Fibroblast of the conjunctiva (primary cell): Measurements from ENCODE around the gene MAP4K3.
"Not testable (repeated sequence)": the region's sequence is repeated elsewhere in the genome, so short reads cannot be mapped to it uniquely, and the experiment has no call there.

Experiments used
- DNase-seq: peaks from one replicate; pipeline ENCODE4 v3.0.0-alpha.2; 2010; ENCODE audit warnings: low read depth

Gene MAP4K3

GRCh38 chr2:39408351-39409136, 28.5 kb downstream of the MAP4K3 start:
- no peak for DNase-seq

DNA sequence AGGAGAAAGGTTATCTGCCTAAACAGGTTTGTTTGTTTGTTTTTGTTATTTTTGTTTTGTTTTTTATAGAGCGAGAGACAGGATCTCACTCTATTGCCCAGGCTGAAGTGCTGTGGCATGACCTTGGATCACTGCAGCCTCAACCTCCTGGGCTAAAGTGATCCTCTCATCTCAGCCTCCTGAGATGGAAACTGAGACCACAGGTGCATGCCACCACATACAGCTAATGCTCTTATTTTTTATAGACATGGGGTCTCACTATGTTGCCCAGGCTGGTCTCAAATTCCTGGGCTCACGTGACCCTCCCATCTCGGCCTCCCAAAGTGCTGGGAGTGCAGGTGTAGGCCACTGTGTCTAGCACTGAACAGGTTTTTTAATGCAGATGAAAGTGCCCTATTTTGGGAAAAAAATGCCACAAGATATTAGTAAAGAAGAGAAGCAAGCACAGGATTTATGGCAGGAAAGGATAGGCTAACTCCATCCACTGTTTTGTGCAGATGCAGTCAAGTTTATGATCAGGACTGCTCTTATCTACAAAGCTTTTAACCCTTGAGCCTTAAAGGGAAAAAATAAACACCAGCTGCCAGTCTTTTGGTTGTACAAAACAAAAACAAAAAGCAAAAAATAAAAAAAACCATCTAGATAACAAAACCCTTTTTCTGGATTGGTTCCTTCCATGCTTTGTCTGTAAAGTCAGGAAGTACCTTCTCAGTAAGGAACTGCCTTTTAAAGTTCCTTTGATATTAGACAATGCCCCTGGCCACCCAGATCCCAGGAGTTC, 29.4 kb downstream of the MAP4K3 start:
- no peak for DNase-seq

DNA sequence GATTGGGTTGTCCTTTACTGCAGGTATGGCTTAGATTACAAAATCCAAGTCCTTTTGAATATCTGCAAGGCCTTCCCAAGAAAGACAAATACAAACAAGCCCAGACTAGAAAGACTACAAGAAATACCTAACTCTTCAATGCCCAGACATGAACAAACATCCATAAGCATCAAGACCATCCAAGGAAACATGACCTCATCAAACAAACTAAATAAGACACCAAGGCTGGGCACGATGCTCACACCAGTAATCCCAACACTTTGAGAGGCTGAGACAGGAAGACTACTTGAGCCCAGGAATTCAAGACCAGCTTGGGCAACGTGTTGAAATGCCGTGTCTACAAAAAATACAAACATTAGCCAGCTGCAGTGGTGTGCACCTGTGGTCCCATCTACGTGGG, 31.7 kb downstream of the MAP4K3 start:
- DNase-seq: no peak

GRCh38 chr2:39403311-39403710, 33.8 kb downstream of the MAP4K3 start:
- DNase-seq: no peak

- no peak for DNase-seq
These were observed 35.8 kb downstream of the MAP4K3 start for GRCh38 chr2:39401319-39401718.

DNA sequence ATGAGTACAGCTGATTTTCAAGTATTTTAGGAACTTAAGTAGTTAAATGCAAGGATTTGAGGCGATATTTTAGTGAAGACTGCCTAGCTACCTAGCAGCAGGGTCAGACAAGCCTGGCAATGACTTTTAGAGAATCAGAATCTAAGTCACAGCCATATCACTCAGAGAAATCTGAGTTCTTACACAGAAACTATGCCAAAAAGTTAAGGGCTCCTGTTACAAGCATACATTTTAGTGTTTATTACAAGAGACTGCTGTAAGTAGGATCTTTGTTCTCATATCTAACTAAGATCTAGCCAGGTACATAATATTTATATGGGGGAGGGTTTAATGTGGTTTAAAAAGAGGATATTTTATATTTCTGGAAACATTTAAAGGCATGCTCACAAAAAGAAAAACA, 37.5 kb downstream of the MAP4K3 start:
- DNase-seq: no peak

DNA sequence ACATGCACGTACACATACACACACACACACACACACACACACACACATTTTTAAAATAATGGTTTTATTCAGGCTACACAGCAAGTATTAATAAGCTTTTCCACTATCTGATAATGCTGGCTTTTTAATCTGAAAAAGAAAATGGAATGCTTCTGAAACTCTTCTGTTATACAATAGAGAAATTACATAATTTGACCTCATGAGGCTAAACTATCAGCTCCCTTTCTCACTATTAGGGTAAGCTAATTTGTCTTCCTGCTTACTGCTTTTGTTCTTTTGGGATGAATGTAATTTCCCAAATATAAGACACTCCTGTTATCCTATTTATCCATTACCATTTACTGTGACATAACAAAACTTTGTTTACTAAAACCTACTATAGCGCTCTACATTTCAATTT, 41.8 kb downstream of the MAP4K3 start:
- no peak for DNase-seq

DNA sequence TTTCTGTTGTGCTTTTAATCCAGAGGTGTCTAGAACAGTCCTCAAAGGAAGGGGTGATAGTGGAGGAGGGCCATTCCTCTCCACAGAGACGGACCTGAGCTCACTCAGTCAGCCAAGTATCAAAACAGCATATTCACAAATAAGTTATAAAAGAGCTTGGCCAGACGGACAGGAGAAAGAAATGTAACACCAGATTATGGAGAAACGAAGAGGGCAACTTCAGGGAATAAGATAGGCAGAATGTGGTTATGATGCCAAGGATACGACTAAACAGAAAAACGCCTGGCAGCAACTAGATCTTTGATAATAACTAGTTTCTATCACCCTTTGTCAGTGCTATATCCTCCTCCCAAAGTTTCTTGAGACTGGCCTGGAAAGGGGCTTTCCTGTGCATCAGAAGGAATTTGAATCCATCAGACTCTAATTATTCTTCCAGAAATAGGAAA, 42.5 kb downstream of the MAP4K3 start:
- no peak for DNase-seq

DNA sequence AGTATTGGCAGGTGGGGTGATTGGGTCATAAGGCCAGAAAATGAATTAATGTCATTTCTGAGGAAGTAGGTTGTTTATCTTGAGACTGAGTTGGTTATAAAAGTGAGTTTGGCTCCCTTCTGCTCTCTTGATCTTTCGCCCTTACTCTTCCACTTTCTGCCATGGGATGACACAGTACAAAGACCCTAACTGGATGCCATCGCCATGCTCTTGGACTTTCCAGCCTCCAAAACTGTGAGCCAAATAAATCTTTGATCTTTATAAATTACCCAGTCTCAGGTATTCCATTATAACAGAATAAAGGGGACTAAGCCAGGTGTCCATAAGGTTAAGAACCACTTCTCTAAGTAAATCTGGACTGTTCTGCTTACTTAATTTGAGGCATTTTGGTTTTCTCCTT, 44.4 kb downstream of the MAP4K3 start:
- no peak for DNase-seq

DNA sequence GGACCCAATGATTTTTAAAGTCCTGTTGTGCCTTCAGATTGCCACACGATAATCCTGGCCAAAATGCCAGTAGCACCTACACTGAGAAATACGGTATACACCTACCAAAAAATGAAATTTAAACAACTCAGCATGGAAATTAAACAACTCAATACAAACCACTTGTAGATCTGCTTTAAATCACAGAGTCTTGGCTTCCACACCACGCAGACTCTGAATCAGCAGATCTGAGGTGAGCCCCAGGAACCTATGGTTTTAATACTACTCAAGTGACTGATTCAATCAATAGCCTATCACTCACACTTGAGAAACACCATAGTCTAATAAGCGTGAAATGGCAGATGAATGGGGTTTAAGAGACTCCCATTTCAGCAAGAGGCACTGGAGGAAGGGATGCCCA, 46.9 kb downstream of the MAP4K3 start:
- no peak for DNase-seq

- no peak for DNase-seq
These were observed 51.0 kb downstream of the MAP4K3 start for GRCh38 chr2:39386064-39386463.

GRCh38 chr2:39385172-39385571, 51.9 kb downstream of the MAP4K3 start:
- no peak for DNase-seq

- not testable (repeated sequence) for DNase-seq
These were observed 53.0 kb downstream of the MAP4K3 start for GRCh38 chr2:39384071-39384470.

DNA sequence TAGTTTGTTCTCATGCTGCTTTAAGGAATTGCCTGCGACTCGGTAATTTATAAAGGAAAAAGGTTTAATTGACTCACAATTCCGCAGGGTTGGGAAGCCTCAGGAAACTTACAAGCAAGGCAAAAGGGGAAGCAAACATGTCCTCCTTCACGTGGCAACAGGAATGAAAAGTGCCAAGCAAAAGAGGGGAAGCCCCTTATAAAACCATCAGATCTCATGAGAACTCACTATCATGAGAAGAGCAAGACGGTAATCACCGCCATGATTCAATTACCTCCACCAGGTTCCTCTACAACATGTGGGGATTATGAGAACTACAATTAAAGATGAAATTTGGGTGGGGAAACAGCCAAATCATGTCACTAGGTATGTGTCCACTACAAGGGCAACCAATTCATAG, 53.9 kb downstream of the MAP4K3 start:
- no peak for DNase-seq

DNA sequence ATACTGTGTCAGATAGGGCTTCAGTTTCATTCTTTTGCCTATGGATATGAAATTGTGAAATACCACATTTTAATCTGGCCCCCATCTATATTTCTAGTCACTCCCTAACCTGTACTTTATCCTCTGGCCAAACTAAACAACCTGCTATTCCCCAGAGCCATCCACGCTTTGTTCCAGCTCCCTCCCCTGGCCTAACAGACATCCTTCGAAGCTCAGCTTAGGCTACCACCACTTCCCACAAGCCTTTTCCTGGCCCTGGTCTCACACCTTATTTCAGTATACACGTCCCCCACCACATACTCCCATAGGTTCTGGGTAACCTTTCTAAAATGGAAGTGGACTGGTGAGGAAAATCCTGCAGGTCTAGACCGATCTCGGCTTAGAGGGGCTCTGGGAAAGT, 55.4 kb downstream of the MAP4K3 start:
- no peak for DNase-seq

GRCh38 chr2:39380525-39381150, 56.4 kb downstream of the MAP4K3 start:
- no peak for DNase-seq

DNA sequence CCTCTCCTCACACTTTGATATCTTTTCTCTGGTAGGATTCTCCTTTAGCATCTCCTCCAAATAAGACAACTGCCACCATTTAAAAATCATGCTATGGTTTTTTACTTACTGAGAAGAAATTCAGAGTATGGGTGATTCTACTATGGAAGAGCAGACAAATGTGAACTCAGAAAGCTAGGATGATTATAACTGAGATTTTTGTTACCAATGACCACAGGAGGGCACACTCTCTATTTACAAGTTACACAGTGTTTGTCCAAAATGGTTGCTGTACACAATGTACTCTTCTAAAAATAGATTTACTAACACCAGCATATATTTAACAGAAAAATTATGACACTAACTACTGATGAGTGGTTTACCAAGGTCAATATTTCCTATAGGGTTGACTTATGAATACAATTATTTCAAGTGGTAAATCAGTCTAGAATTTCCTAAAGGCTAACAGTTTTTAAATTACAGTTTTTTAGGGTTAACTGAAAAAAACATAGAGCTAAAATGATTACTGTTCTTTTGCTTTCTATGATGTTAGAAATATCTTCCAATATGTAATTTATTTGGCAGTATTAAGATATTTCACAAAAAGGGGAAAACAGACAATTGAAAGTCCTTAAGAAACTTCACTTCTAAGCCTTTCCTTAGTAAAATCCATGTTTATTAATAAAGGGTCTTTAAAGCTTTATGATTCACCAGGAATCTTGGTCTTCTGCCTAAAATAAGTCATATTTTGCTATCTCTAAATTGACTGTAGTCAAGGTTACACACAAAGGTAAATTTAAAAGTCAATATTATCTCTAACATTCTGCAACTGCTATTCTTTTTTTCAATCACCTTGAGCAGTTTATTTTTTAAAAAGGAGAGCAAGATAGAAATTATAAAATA, 57.2 kb downstream of the MAP4K3 start:
- peak; percentile 73 for DNase-seq

DNA sequence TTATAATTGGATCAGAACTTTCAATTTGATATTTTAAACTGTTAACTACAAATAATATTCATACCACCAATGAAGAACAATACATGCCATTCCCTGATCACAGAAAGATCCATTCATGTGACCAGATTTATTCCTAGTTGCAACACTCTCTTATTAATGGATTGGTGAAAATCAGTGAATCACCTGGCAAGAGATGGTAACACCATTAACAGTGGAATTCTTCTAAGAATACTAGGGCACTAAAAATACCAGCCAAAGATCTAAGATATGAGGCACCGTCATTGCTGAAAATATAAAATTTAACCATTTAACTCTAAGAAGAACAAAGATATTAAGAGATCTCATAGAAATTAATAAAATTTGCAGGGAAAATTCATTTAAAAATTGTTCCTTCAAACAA, 58.1 kb downstream of the MAP4K3 start:
- no peak for DNase-seq

DNA sequence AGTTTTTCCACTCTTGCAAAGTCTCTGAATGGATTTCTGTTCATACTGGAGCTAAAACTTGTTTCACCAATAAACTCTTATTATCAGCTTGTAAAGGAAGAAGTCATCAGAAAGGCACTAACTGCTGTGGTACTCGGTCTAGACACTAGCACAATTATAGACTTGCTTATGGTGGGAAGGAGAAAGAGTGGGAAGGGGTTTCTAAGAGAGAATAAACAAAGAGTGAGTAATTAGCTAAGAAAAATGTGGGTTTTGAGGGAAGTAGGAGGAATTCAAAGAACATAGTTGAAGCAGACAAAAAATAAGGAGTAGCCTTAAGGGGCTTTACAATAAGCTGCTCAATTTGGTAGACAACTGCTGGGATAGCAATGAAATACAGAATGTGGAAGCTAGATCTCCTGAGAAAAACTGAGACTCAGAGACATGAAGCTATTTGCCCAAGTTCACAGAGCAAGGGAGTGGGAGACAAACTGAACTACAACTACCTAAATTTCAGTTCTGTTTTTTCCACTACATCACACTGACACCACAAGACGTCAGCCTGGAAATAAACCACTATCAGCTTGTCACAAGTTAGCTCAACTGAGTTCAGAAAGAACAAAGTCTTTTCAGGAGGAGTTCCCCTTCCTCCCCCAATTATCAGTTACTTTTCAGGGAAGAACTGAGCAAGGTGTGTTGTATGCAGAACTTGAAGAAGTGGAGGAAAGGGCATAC, 59.7 kb downstream of the MAP4K3 start:
- DNase-seq: no peak

GRCh38 chr2:39375917-39376316, 61.2 kb downstream of the MAP4K3 start:
- no peak for DNase-seq

DNA sequence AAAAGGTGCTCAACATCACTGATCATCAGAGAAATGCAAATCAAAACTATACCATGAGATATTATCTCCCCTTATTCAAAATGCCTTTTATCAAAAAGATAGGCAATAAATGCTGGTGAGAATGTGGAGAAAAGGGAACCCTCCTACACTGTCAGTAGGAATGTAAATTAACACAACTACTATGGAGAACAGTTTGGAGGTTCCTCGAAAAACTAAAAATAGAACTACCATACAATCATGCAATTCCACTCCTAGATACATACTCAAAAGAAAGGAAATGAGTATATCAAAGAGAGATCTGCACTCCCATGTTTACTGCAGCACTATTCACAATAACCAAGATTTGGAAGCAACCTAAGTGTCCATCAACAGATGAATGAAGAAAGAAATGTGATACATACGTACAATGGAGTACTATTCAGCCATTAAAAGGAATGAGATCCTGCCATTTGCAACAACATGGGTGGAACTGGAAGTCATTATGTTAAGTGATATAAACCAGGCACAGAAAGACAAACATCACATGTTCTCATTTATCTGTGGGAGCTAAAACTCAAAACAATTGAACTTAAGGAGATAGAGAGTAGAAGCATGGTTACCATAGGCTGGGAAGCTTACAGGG, 63.8 kb downstream of the MAP4K3 start:
- DNase-seq: no peak
